Bronchial epithelial cell (primary cell): ENCODE data around the gene GNG7. TPM values are rescaled to one million over a fixed set of nuclear protein-coding genes. Genes with fewer than 3 reads are reported as not detected.

ENCODE experiments used
- DNase-seq: peaks from one replicate; pipeline ENCODE4 v3.0.0-alpha.2; 2010; ENCODE audit warnings: low read depth
- FAIRE-seq: peaks from 2 replicates; lab custom pipeline; 2011; peaks lifted over from hg19 to GRCh38; lab: Jason Lieb, UNC
- H3K27me3 ChIP-seq: 2 replicates; pipeline ENCODE4 v1.5.1; 2011; ENCODE audit warnings: low read length; ENCODE audit not compliant: control insufficient read depth, insufficient read depth
- H3K36me3 ChIP-seq: 2 replicates; pipeline ENCODE4 v1.5.1; 2011; ENCODE audit warnings: low read length; ENCODE audit not compliant: control insufficient read depth, insufficient read depth
- H3K4me3 ChIP-seq: 2 replicates; pipeline ENCODE4 v1.5.1; 2011; ENCODE audit warnings: mild to moderate bottlenecking, low read depth, low read length, control low read depth
- total RNA-seq: library from RNA; depleted of rRNA; stranded (reverse); fragments of >200 nt; gene quantifications from 2 replicates; pipeline ENCODE4 v1.2.1, GENCODE V29; 2014
- TF ChIP-seq, protein P1 (sequence below): IDR thresholded peaks from 2 replicates; pipeline ENCODE4 v1.5.1; 2011; ENCODE audit warnings: mild to moderate bottlenecking, moderate library complexity, low read length, control low read depth, inconsistent platforms; ENCODE audit not compliant: insufficient read depth, severe bottlenecking

GNG7 gene
- total RNA-seq, 1 donor from 2014 or later: under 0.01 TPM

DNA sequence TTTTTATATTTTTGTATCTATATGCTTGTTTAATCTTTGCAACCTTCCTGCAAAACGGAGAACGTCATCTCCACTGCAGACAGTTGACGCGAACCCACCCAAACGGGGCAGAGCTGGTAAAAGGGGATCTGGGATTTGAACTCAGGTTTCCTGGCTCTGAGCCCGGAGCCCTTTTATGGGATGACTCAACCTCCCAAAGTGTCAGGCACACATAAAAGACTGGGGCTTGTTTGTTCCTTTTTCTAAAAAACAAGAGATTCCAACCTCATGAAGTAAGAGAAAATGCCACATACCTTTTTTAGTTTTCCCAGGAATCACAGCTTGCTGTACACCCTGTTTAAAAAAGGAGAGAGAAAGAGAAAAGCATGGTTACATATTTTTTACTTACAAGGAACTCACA lies 147.6 kb downstream of the GNG7 start:
- Histone ChIP-seq H3K4me3 (no peak overlapping the region), H3K27me3 (no peaks in the 10 kb centered on the region), H3K36me3 (no peaks in the 10 kb centered on the region)
- TF ChIP-seq, protein P1, sequence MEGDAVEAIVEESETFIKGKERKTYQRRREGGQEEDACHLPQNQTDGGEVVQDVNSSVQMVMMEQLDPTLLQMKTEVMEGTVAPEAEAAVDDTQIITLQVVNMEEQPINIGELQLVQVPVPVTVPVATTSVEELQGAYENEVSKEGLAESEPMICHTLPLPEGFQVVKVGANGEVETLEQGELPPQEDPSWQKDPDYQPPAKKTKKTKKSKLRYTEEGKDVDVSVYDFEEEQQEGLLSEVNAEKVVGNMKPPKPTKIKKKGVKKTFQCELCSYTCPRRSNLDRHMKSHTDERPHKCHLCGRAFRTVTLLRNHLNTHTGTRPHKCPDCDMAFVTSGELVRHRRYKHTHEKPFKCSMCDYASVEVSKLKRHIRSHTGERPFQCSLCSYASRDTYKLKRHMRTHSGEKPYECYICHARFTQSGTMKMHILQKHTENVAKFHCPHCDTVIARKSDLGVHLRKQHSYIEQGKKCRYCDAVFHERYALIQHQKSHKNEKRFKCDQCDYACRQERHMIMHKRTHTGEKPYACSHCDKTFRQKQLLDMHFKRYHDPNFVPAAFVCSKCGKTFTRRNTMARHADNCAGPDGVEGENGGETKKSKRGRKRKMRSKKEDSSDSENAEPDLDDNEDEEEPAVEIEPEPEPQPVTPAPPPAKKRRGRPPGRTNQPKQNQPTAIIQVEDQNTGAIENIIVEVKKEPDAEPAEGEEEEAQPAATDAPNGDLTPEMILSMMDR: no peak
- DNase-seq (no peak), FAIRE-seq (no peak)

DNA sequence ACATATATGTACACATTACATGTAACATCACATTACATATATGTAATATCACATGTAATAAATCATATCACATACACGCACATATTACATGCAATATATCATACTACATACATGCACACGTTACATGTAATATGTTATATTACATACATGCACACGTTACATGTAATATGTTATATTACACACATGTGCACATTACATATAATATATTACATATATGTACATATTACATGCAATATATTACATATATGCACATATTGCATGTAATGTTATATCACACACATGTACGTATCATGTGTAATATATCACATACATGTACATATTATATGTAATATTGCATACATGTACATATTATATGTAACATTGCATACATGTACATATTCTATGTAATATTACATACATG lies 149.0 kb downstream of the GNG7 start:
- no peaks in the 10 kb centered on the region for H3K36me3 ChIP-seq
- FAIRE-seq: no peak
- DNase-seq: no peak
- TF ChIP-seq, protein P1: no peak
- no peaks in the 10 kb centered on the region for H3K27me3 ChIP-seq
- H3K4me3 ChIP-seq: no peak overlapping the region

- no peaks in the 10 kb centered on the region for H3K27me3 ChIP-seq
- FAIRE-seq (no peak), DNase-seq (no peak)
- TF ChIP-seq, protein P1: no peak
- H3K4me3 ChIP-seq: no peak overlapping the region
- H3K36me3 ChIP-seq: no peaks in the 10 kb centered on the region
These were observed 149.6 kb downstream of the GNG7 start for GRCh38 chr19:2552859-2553258.

GRCh38 chr19:2551864-2552185 lies 150.7 kb downstream of the GNG7 start:
- TF ChIP-seq, protein P1: no peak
- DNase-seq (no peak), FAIRE-seq (no peak)
- Histone ChIP-seq H3K36me3 (no peaks in the 10 kb centered on the region), H3K4me3 (no peak overlapping the region), H3K27me3 (no peaks in the 10 kb centered on the region)

GRCh38 chr19:2551172-2551863 lies 151.2 kb downstream of the GNG7 start:
- TF ChIP-seq, protein P1: no peak
- H3K4me3 ChIP-seq: no peak overlapping the region
- H3K36me3 ChIP-seq: no peaks in the 10 kb centered on the region
- FAIRE-seq (no peak), DNase-seq (no peak)
- H3K27me3 ChIP-seq: no peaks in the 10 kb centered on the region
